Measurements from ENCODE around the gene NHEJ1.

The NHEJ1 gene

DNA sequence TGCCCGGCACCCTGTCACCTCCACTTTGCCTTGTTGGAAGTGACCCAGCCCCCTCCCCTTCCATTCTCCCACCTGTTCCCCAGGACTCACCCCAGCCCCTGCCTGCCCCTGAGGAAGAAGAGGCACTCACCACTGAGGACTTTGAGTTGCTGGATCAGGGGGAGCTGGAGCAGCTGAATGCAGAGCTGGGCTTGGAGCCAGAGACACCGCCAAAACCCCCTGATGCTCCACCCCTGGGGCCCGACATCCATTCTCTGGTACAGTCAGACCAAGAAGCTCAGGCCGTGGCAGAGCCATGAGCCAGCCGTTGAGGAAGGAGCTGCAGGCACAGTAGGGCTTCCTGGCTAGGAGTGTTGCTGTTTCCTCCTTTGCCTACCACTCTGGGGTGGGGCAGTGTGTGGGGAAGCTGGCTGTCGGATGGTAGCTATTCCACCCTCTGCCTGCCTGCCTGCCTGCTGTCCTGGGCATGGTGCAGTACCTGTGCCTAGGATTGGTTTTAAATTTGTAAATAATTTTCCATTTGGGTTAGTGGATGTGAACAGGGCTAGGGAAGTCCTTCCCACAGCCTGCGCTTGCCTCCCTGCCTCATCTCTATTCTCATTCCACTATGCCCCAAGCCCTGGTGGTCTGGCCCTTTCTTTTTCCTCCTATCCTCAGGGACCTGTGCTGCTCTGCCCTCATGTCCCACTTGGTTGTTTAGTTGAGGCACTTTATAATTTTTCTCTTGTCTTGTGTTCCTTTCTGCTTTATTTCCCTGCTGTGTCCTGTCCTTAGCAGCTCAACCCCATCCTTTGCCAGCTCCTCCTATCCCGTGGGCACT lies 21.9 kb upstream of the NHEJ1 start:
- no peak for DNase-seq

DNA sequence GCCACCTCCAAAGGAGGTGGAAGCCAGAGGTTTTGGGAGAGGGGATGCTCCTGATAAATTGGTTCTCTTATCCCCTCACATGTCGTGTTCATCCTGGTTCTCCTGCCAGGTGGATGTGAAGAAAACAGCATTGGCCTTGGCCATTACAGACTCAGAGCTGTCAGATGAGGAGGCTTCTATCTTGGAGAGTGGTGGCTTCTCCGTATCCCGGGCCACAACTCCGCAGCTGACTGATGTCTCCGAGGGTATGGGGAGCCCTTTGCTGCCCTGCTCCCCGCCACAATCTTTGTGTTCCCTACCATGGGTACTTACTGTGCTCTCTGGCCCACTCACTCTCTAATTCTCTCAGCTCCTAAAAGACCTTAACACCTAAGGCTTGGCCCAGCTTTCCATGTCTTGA lies 20.9 kb upstream of the NHEJ1 start:
- no peak for DNase-seq

DNA sequence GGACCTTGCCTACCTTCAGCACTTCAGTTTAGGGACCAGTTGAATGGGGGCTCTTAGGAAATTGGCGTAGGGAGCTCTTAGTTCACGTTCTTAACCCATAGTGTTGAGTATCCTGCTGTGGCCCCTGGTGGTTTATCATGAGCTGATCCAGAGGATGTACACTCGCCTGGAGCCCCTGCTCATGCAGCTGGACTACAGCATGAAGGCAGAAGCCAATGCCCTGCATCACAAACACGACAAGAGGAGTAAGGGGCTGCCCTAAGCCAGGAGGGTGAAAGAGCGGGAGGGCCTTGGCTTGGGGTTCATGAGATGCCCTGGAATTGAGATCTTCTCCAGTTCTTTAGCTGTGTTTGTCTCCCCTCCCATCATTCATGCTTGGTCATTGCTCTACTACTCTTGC lies 20.3 kb upstream of the NHEJ1 start:
- DNase-seq = no peak

DNA sequence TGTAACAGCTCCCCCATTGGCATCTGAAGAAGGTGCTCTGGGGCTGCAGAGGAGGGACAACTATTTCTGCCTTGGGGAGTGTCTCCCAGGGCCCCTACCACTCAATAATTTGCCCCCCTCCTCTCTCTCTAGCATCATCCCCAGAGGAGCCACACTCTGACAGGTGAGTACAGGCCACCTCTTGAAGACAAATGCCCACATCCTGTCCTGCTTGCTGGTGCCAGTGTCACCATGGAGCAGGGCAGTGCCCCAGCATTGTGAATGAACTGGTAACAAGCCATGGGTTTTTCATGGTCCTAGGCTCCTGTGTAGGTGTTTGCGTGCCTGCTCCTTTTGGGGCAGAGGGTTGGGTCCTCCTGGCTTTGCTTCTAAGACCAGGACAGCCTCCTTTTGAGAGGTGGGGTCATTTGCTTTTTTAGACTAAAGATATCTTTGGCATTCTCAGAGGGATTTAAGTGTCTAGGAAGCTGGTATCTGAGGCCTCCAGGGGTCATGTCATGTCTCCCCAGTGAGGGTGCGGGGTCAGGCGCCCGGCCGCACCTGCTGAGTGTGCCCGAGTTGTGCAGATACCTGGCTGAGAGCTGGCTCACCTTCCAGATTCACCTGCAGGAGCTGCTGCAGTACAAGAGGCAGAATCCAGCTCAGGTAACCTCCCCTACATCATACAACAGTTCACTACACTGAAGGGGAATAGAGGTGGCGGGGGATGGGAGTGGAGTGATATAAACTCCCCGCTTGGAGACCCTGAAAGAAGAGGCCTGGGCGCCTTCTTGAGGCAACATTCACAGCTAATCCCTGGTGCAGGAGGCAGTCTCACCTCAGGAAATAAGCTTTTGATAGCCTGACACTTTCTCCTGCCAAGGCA lies 19.2 kb upstream of the NHEJ1 start:
- DNase-seq = no peak

DNA sequence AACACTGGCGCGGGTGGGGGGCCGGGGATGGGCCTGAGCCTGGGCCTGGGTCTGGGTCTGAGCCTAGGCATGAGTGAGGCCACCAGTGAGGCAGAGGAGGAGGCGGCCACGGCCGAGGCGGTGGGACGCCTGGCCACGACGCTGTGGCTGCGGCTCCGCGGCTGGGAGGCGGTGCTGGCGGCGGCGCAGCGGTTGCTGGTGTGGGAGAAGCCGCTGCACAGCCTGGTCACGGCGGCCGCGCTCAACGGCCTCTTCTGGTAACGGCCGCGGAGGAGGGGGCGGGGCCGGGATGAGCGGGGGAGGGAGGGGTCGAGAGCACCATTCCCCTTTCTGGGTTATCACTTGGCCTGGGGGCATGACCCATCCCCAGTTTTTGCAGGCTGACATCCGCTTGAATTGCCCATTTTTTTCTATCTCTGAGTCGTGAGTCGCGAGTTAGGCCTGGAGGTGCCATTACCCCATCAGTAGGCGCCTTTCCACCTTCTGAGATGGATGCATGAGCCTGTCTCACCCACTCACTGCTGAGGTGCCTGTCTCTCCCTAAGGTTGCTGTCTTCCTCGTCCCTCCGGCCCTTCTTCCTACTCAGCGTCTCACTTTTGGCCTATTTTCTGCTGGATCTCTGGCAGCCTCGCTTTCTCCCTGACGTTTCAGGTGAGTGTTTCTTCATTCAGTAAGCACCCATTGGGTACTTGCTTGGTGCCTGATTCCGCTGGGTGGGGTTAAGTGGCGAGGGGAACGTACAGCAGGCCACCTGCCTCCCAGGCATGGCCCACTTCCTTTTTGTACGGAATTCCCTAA lies 18.0 kb upstream of the NHEJ1 start:
- no peak for DNase-seq

DNA sequence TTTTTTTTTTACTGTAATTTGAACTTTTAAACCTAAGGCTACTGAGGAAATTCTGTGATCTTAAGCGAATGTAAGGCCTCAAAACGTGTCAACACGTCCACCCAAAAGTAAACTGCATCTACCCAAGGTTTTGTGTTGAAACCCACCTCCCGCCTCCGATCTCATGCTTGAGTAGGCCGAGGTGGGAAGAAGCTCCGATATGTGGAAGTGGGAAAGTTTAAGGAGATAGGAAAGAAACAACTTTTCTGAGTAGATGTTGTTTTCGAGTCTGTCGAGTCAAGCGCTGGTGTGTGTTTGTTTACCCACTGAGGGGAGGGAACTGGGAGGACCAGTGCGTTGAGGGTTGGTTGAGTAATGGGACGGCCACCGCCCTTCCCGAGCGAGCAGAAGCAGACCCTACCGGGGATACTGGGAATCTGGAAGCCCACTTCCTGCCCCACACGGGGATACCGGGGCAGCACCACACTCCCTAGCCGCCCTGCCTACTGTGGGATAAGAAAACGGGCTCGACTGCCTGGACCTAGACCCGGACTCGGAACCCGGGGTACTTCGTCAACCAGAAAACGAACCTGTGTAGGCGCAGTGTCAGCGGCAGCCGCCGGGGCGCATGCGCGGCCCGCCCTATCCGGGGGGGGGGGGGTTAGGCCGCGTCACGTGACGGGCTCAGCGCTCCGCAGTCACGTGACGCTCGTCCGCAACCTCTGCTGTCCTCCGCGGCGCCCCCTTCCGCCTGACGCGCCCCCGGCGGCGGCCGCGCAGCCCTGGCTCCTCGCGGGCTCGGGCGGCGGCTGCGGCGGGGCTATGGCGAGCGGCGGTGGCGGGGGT lies 17.1 kb upstream of the NHEJ1 start, which contains the start of gene RETREG2:
TSS of gene RETREG2 (plus strand) at position 724 of the 825 bp plus-strand sequence. CDS start at position 802, 78 bp downstream.
- DNase-seq = peak; percentile 82

DNA sequence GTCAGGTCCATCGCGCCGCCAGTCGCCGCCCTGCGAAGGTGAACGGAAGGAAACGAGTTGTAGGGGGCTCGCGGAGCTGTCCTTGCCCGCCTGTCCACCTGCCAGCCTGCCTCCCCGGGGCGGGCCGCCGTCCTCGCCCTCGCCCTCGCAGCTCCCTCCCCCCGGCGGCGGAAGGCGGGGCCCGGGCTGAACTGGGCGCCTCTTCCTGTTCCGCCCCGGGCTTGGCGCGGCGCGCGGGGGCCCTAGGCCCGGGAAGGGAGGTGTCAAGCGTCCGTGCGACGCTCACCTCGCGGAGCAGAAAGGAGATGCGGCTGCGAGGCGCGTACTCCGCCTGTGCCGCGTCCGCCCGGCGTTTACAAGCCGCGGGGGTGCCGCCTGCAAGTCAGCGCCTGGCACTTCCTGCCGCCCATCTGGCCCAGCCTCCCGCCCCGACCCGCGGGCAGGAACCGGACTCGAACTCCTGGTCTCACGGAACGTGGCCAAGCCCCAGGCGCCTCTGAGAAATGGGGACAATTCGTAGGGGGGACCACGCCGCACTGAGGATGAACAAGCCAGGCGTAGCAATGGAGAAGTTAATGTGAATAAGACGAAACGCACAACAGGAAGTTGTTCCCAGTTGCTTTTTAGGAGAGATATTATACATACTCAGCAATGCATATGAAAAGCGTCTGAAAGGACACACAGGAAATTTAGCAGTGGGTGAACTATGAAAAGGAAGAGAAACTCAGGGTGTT lies 16.4 kb upstream of the NHEJ1 start, which contains the start of gene CNPPD1:
TSS of gene CNPPD1 (minus strand) at position 108 of the 734 bp plus-strand sequence. CDS start at position 11, 97 bp downstream.
- peak; percentile 80 for DNase-seq

DNA sequence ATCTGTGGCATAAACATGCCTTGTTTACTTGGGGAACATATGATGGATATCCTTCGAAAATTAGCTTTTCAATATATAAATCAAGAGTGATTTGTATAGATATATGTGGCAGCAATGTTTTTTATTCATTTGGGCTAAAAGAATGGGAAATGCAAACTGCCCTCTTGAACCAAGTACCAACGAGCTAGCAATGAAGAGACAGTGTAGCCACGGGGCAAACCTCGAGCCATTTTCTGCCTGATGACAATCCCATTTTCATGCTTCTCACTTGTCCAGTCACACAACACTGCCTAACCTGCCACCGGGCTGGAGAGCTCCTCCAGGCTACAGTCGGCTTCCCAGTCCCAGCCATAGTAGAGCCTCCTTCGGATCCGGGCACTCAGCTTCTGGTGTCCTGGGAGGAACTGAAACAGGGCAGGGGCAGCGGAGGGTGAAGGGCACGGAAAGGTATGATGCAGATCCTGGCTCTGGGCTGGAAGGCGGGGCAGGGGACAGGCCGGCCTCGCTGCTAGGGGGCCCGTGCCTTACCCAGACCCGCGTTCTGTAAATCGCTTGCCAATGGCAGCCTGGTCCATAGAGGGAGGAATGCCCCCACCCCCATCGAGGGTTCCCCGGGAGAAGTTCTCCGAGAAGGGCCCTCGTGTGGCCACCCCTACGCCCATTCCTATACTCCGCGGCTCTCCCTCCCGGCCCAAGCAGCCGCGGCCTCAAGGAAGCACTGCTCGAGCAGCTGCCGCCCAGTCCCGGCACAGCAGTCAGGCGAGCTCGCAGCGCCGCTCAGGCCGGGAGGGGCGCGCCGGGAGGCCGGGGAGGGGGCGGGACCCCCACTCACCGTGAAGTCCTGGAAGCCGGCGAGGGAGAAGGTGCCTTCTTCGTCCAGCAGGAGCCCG lies 15.6 kb upstream of the NHEJ1 start:
- peak; percentile 58 for DNase-seq

DNA sequence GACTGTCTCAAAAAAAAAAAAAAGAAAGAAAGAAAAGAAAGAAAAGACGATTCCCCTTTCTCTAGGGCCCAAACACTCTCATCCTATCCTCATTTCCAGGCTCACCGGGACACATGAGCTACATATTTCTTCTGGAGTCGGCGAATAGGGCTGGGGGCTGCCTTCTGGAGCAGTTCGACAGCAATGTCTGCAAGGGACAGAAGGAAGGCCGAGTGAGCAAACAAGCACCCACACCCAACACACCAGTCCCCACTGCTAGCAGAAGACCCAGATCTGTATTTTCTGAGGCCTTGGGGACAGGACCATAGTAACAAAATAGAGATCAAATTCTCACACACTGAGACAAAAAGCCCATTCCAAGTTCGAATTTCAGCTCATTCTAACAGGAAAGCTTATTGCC lies 14.9 kb upstream of the NHEJ1 start:
- DNase-seq = no peak

DNA sequence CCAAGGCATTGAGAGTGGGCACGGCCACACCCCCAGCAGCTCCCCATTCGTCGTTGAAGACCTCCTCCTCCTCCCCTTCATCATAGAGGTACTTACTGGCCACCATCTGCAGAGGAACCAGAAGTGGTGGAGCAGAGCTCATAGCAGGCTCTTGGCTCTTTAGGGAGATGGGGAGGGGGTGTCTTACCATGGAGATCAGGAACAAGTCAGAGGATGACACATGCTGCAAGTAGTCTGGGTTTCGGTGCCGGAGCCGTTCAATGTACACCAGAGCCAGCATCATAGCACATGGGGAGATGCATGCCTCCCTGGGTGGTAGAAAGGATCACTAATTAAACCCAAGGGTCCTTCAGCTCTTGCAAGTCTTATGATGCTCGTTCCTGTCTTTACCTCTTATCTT lies 14.2 kb upstream of the NHEJ1 start:
- no peak for DNase-seq

DNA sequence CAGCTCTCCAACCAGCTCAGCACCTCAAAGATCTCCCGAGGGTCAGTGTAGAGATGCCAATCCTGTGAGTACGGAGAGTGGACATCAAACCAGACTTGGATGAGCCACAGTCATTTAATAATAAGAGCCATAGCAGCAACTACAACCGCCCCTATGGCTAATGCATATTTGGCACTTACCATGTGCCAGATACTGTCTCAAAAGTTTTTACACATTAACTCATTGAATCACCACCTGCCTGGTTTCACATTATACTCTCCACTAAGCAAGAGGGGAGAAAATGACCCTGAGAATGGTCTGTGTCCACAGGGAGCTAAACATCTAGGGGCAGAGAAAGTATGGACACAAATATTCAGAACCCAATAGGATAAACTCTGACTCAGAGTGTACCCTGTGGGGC lies 13.5 kb upstream of the NHEJ1 start:
- no peak for DNase-seq

DNA sequence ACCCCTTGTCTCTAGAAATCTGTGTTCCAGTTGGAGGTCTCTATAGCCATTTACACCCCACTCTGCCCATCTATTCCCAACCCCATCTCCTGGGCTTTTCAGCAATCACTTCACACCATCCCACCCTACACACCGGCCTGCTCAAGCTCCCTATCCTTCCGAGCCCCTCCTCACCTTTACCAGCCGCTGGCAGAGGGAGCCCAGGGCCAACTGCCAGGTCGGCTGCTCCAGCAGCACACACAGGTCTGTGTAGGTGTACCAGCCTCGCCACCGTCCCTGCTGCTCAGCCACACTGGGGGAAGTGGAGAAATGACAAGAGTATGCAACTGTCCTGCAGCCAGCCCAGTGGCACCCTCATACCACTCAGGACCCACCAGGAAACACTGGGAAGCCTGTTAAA lies 12.6 kb upstream of the NHEJ1 start:
- DNase-seq = no peak

DNA sequence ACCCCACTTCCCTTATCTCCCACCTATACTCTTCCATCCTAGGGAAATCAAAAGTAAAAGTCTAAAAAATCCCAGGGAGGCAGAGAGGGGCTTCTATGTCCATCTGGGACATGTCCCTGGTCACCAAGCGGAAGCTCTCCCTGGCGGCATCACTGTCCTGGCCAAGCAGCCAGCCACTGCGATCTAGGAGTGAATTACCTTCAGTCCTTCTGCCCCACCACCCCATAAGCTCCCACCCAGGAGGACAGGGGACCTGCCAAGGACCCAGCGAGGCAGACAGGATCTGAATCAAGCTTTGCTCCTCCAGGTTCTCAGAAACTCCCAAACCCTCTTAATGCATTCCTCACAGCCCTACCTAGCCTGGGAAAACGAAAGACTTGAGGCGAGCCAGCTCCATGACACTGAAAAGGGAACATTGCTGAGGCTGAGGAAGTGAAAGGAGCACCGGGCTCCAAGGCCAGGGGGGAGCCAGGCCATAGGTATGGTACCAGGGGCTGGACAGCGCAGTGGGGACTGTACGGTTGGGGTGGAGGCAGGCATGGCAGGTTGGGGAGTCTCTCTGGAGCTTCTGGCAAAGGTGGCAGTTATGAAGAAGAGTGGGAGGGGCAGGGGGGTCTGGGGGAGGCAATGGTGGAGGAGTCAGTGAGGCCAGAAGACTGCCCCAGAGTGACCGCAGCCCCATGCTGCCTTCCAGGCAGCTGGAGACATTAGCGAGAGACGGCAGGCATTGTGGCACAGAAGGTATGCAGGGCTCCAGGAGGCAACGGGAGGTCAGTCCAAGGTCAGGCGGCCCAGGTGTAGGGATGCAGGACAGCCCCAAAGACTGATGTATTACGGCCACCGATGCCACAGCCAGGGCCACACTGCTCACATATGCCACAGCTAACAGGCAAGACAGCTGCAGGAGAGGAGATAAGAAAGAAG lies 11.9 kb upstream of the NHEJ1 start:
- DNase-seq = no peak

DNA sequence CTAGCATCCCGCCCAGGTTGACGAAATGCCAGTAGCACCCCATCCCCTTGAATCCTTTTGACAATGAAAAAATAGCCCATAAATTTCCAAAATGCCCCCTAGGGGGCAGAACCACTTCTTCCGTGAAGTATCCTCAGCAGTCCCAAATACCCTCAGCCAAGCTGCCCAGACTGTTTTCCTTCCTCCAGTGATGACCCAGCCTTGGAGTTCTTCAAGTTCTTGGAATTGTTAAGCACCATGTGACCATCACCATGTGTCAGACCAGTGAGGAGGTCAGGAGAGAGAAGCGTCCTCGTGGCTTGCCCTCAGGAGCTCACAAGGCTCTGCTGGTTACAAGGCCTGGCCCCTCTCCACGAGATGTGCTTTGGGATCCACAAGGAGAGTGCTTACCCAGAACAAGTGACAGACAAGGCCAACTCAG lies 10.6 kb upstream of the NHEJ1 start:
- DNase-seq = peak; percentile 42

DNA sequence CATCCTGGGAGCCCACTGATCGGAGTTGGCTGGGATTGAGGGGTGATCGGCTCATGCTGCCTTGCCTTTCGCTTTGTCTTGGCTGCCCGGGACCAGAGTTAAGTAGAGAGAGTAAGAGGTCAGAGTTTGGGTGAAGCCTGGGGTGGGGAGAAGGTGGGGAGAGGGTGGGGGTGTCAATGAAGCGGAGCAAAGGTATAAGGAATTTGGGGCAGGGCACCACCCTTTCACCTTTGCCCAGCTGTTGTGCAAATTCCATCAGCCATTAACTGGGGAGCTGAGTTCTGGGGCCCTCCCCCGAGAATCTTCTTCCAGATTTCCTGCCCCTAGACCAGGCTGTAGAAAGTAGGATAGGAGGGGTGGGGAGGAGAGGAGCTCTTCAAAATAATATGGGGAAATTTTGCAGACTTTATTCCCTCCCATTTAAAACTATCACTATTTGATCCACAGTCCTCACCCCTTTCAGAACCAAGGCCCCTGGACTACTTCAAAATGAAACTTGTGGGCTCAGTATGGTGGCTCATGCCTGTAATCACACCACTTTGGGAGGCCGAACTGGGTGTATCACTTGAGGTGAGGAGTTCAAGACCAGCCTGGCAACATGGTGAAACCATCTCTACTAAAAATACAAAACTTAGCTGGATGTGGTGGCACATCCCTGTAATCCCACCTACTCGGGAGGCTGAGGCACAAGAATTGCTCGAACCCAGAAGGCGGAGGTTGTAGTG lies 9.5 kb upstream of the NHEJ1 start, which contains the start of gene SLC23A3:
TSS of gene SLC23A3 (minus strand) at position 100 of the 725 bp plus-strand sequence. CDS start at position 55, 45 bp downstream.
- DNase-seq = no peak

DNA sequence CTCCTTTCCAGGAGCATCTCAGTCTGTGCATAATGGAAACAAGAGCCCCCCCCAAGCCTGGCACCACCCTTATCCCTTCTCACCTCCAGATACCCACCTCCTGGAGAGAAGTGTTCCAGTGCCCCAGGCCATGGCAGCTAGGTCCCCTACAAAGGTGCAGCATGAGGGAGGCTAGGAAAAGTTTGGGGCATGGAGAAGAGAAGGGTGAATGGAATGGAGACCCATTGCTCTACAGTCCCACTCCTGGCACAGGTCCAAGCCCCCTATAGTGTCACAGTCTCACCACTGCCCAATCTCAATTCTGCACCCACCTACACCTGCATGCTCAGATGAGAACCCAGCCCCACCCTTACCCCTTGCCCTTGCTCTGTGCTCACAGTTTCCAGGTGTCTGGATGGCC lies 8.3 kb upstream of the NHEJ1 start:
- DNase-seq = no peak

DNA sequence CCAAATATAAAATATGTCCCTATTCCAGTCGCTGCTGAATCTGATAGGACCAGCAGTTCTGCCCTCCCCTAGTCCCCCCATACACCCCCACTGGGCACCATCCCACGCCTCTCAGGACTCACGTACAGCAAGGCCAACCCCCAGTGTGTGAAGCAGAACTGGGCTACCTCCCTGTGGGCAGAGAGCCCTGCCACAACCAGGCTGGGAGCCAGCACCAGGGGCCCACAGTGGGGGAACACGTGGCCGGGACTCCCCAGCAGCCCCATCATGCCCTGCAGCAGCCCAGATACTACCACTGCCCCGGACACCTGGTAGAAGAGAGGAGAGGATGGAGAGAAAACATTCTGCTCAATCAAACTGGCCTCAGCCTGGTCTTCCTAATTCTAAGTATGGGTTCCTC lies 7.9 kb upstream of the NHEJ1 start:
- no peak for DNase-seq

DNA sequence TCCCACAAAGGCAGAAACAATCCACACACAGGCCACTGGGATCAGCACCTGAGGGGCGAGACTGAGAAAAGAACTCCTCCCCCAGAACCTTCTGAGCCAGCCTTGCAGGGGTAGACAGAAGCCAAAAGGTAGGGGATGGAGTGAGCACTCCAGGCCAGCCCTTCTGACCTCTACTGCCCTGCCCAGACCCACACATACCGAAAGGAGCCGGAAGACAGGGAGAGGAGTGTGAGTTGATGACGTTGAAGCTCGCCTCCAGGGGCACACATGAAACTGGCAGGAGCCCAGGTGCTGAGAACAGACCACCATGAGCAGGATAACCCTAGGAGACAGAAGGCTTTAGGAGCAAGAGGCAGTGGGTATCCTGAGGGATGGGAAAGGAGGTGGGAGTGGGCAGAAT lies 7.4 kb upstream of the NHEJ1 start:
- DNase-seq = no peak
